ENCODE measurements around the gene RPTOR. TPM values are rescaled to one million over a fixed set of nuclear protein-coding genes. Genes with fewer than 3 reads are reported as not detected.
"Not testable (repeated sequence)": the region's sequence is repeated elsewhere in the genome, so short reads cannot be mapped to it uniquely, and the experiment has no call there.

The RPTOR gene
- total and polyA plus RNA-seq, 2 donors = 8.1 to 10.3 TPM

DNA sequence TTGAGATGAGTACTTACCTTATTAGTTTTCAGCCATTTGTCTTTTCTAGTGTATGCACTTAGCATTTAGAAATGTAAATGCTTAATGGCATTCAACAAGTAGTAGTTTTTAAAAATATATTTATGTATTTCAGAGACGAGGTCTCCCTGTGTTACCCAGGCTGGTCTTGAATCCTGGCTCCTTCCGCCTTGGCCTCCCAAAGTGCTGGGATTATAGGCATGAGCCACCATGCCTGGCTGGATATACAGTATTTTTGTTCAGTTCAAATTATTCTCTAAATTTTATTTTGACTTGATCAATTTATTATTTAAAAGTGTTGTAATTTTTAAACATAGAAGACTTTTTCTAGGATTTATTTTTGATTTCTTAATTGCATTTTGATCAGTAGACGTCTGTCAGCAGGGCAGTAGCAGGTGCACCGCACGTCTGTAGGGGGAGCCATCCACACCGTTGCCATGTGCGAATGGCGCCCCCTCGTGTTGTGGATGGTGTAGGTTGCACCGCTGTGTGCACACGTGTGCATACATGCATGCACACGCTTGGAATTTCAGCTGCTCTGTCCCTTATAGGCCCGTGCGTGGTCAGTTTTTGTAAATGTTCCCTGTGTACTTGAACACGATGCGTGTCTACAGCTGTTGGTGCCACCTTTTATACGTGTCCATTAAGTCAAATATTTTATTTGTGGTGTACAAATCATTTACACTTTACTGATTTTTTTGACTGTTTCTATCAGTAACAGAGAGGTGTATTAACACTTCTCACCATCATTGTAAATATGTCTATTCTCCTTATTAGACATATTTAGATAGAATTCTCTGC, 30.6 kb downstream of the RPTOR start:
- no peak overlapping the region for H3K27ac ChIP-seq (ENCODE audit: low read depth in 1 of 2, low read length in 1 of 2)
- peak; percentile 66 to 94 (median 87) for DNase-seq (ENCODE audit: low read depth in 6 of 9, low spot score in 9 of 9)
- H3K9me3 ChIP-seq (ENCODE audit: control insufficient read depth in 2 of 2, insufficient read depth in 1 of 2, low read length in 1 of 2) = peaks cover 0 to 7% of the 10 kb centered on the region in 2 donors
- H3K4me3 ChIP-seq (ENCODE audit: low read length in 2 of 2) = no peak overlapping the region
- H3K27me3 ChIP-seq (ENCODE audit: control insufficient read depth in 2 of 2, insufficient read depth in 1 of 2, low read length in 1 of 2) = no peaks in the 10 kb centered on the region
- WGBS = 26% methylated on average over 17 of the region's 17 CpGs
- H3K4me1 ChIP-seq (ENCODE audit: control insufficient read depth in 2 of 2, insufficient read depth in 2 of 2, low read length in 2 of 2) = peaks cover 0 to 19% of the 10 kb centered on the region in 2 donors
- peaks cover 0 to 4% of the 10 kb centered on the region in 2 donors for H3K36me3 ChIP-seq (ENCODE audit: control insufficient read depth in 2 of 2, insufficient read depth in 2 of 2, low read length in 1 of 2)

DNA sequence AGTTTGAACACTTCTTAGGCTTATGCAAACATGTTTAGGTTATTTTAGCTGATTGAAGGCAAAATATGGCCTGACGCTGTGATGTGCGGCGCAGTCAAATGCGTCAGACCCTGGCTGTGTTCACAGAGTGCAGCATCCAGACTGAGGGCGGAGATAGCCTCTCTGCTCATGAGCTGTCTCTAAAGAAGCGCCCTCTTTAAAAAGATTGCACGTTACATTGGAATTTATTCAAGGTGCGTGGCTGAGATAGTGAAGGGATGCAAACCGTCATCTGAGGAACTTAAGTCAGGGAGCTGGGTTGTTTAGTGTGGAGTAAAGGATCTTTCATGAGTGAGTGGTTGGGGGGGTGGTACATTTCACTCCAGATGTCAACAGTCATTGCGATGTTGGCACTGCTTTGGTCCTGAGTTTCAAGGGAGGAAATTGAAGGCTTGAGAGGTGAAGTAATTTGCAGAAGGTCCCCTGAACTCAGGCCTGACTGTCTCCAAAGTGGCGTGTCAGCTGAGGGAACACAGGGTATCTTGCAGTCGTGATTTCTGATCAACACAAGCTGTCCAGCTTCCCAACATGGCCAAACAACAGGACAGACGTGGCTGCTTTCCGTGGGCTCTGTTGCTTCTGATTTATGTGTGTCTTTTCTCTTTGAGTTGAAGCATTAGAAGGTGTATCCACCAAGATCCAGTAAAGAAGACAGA, 33.4 kb downstream of the RPTOR start:
- peaks cover 0 to 19% of the 10 kb centered on the region in 2 donors for H3K4me1 ChIP-seq (ENCODE audit: control insufficient read depth in 2 of 2, insufficient read depth in 2 of 2, low read length in 2 of 2)
- H3K36me3 ChIP-seq (ENCODE audit: control insufficient read depth in 2 of 2, insufficient read depth in 2 of 2, low read length in 1 of 2) = peaks cover 5 to 7% of the 10 kb centered on the region in 2 donors
- H3K9me3 ChIP-seq (ENCODE audit: control insufficient read depth in 2 of 2, insufficient read depth in 1 of 2, low read length in 1 of 2) = no peaks in the 10 kb centered on the region
- H3K4me3 ChIP-seq (ENCODE audit: low read length in 2 of 2) = no peak overlapping the region
- peak overlapping the region in 1 of 2 donors; percentile 44 for H3K27ac ChIP-seq (ENCODE audit: low read depth in 1 of 2, low read length in 1 of 2)
- WGBS = 88% methylated on average over 14 of the region's 14 CpGs
- no peak for DNase-seq (ENCODE audit: low read depth in 6 of 9, low spot score in 9 of 9)
- no peaks in the 10 kb centered on the region for H3K27me3 ChIP-seq (ENCODE audit: control insufficient read depth in 2 of 2, insufficient read depth in 1 of 2, low read length in 1 of 2)

DNA sequence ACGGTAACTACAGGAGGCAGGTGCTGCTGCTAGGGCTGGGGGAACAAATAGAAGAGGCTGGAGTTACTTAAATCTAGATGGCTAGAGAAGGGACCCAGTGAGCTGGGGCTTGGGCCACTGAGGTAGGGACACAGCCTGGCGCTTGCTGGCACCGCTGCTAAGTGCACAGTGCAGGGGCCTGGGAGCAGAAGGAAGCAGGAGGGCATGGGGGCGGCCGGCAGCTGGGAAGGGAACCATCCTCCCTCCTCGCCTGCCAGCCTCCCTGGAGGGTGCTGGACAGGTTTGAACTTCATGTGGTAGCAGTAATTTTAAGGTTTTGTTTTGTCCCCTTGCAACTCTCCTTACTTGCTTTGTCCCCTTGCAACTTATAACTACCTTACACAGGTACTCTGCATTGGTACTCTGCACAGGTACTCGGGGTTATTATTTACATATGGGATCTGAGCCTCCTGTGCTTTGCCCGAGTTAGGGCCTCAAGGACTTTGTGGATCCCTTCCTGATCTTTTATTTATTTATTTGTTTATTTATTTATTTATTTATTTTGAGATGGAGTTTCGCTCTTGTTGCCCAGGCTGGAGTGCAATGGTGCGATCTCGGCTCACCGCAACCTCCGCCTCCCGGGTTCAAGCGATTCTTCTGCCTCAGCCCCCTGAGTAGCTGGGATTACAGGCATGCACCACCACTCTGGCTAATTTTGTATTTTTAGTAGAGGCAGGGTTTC, 34.2 kb downstream of the RPTOR start:
- not testable (repeated sequence) for H3K9me3 ChIP-seq (ENCODE audit: control insufficient read depth in 2 of 2, insufficient read depth in 1 of 2, low read length in 1 of 2); H3K4me3 ChIP-seq (ENCODE audit: low read length in 2 of 2); H3K36me3 ChIP-seq (ENCODE audit: control insufficient read depth in 2 of 2, insufficient read depth in 2 of 2, low read length in 1 of 2); DNase-seq (ENCODE audit: low read depth in 6 of 9, low spot score in 9 of 9); H3K27me3 ChIP-seq (ENCODE audit: control insufficient read depth in 2 of 2, insufficient read depth in 1 of 2, low read length in 1 of 2)
- Histone ChIP-seq H3K27ac (ENCODE audit: low read depth in 1 of 2, low read length in 1 of 2) (peak overlapping the region in 1 of 2 donors; percentile 44), H3K4me1 (ENCODE audit: control insufficient read depth in 2 of 2, insufficient read depth in 2 of 2, low read length in 2 of 2) (peaks cover 0 to 25% of the 10 kb centered on the region in 2 donors)
- 97% methylated on average over 15 of the region's 15 CpGs for WGBS

DNA sequence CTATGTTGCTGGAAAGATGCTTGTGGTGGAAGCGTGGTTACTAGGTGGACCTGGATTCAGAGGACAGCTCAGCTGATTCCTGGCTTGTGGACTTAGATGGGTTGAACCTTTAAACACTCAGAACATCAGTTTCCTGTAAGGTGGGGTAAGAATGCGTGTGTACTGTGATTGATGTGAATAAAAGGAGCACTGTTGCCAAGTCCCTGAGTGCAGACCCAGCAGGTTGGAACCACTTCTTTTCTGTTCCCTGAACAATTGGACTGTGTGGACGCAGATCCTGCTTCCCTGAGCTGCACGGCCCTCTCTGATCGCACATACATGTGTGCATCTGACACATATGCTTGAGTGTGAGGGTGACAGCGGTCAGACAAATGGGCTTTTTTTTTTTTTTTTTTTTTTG, 37.5 kb downstream of the RPTOR start:
- Histone ChIP-seq H3K27ac (ENCODE audit: low read depth in 1 of 2, low read length in 1 of 2) (no peak overlapping the region), H3K27me3 (ENCODE audit: control insufficient read depth in 2 of 2, insufficient read depth in 1 of 2, low read length in 1 of 2) (no peaks in the 10 kb centered on the region), H3K4me1 (ENCODE audit: control insufficient read depth in 2 of 2, insufficient read depth in 2 of 2, low read length in 2 of 2) (peaks cover 6 to 47% of the 10 kb centered on the region in 2 donors), H3K36me3 (ENCODE audit: control insufficient read depth in 2 of 2, insufficient read depth in 2 of 2, low read length in 1 of 2) (peaks cover 5 to 7% of the 10 kb centered on the region in 2 donors), H3K9me3 (ENCODE audit: control insufficient read depth in 2 of 2, insufficient read depth in 1 of 2, low read length in 1 of 2) (no peaks in the 10 kb centered on the region), H3K4me3 (ENCODE audit: low read length in 2 of 2) (no peak overlapping the region)
- no peak for DNase-seq (ENCODE audit: low read depth in 6 of 9, low spot score in 9 of 9)
- WGBS = 95% methylated on average over 6 of the region's 6 CpGs

DNA sequence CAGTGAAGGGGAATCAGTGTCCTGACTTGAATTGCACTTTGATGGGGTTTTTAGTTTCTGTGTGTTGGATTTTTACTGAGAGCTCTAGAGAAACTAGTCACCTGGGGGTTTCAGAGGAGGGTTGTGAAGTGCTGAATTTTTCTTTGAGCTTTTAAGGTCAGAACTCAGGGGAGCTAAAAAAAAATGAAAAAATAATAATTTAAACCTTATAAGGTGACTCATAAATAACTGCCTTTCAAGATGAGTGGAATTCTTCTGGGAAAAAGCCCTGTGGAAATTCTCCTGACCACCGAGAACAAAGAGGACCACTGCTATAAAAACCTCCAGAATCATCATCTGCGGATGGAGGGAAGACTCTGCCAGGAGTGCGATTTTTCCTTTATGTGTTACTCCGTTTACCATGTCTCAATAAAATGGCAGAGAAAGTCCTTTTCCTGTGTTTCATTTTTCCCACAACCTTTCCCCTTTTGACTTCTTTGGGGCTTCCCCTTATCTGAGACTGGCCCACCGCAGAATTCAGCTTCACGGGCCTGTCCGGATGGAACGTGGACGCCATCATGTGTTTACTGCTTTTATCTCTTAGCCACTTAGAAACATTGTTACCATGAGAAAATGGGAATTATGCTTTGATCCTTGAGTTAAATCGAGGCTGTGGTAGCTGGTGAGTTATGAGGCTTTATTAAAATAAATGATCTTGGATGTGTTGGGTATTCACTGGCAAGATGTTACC, 39.7 kb downstream of the RPTOR start:
- DNase-seq (ENCODE audit: low read depth in 6 of 9, low spot score in 9 of 9) = no peak
- 95% methylated on average over 10 of the region's 10 CpGs for WGBS
- H3K27me3 ChIP-seq (ENCODE audit: control insufficient read depth in 2 of 2, insufficient read depth in 1 of 2, low read length in 1 of 2) = no peaks in the 10 kb centered on the region
- no peak overlapping the region for H3K4me3 ChIP-seq (ENCODE audit: low read length in 2 of 2)
- H3K27ac ChIP-seq (ENCODE audit: low read depth in 1 of 2, low read length in 1 of 2) = peak overlapping the region in 1 of 2 donors; percentile 23
- no peaks in the 10 kb centered on the region for H3K9me3 ChIP-seq (ENCODE audit: control insufficient read depth in 2 of 2, insufficient read depth in 1 of 2, low read length in 1 of 2)
- peaks cover 5% of the 10 kb centered on the region in 2 donors for H3K36me3 ChIP-seq (ENCODE audit: control insufficient read depth in 2 of 2, insufficient read depth in 2 of 2, low read length in 1 of 2)
- peaks cover 6 to 30% of the 10 kb centered on the region in 2 donors for H3K4me1 ChIP-seq (ENCODE audit: control insufficient read depth in 2 of 2, insufficient read depth in 2 of 2, low read length in 2 of 2)

DNA sequence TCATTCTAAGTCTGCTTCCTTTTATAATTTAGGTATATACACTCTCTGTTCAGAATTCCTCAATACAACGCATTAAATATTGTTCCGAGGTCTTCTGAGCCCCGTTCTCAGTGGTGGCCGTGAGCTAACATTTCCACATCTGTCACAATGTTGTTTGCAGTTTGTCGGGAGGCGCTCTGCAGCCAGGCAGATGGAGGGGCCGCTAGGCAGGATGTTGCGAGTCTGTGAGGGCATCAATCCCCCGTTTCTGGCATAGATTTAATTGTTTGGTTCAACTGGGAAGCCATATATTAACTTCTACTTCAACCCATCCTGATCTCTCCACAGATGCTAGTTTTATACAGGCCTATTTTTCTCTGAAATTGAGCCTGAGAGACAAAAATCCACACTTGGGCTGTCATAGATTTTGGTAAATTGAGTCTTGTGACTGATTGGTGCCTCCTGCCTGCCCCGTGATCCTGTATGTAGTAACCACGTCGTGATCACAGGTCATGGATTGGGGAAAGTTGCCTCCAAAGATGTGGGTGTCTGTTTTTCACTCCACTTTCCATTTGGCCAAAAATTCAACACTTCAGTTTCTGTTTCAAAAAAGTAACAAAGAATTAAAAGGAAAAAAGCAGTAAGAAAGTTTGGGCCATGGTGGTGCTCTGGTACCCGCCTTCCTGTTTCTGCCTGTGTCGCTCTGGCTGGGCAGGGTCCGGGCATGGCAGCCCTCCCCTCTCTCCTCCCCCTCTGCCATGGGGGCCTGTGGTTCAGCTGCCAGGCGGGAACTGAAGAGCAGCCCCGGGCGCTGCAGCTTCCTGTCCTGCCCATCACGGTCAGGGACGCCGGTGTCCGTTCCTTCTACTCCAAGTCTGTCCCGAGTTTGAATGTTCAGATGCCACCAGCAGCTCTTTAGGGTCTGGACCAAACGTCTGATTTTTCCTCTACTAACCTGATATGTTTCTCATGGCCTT, 41.5 kb downstream of the RPTOR start:
- Histone ChIP-seq H3K27ac (ENCODE audit: low read depth in 1 of 2, low read length in 1 of 2) (peak overlapping the region in 1 of 2 donors; percentile 65), H3K9me3 (ENCODE audit: control insufficient read depth in 2 of 2, insufficient read depth in 1 of 2, low read length in 1 of 2) (no peaks in the 10 kb centered on the region), H3K36me3 (ENCODE audit: control insufficient read depth in 2 of 2, insufficient read depth in 2 of 2, low read length in 1 of 2) (peaks cover 5% of the 10 kb centered on the region in 2 donors), H3K4me3 (ENCODE audit: low read length in 2 of 2) (no peak overlapping the region), H3K4me1 (ENCODE audit: control insufficient read depth in 2 of 2, insufficient read depth in 2 of 2, low read length in 2 of 2) (peaks cover 13 to 38% of the 10 kb centered on the region in 2 donors), H3K27me3 (ENCODE audit: control insufficient read depth in 2 of 2, insufficient read depth in 1 of 2, low read length in 1 of 2) (no peaks in the 10 kb centered on the region)
- 51% methylated on average over 24 of the region's 24 CpGs for WGBS
- DNase-seq (ENCODE audit: low read depth in 6 of 9, low spot score in 9 of 9) = no peak

DNA sequence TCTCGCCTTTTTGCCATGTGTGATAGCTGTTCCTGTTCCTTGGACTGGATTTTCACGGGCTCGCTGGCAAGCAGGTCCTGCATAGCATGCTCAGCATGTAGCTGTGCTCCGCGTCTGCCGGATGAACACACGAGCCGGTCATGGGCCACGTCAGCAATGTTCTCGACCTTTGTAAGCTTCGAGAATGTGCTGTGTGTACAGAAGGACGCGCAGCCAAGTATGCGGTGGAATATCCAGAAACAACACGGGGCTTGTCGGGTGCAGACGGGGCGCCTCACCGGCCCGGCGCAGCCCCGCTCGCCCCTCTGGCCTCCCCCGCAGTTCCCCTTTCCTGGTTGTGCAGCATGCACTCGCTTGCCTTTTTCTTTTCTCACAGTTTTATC, 42.2 kb downstream of the RPTOR start:
- WGBS = 94% methylated on average over 25 of the region's 25 CpGs
- no peak for DNase-seq (ENCODE audit: low read depth in 6 of 9, low spot score in 9 of 9)
- Histone ChIP-seq H3K27me3 (ENCODE audit: control insufficient read depth in 2 of 2, insufficient read depth in 1 of 2, low read length in 1 of 2) (no peaks in the 10 kb centered on the region), H3K36me3 (ENCODE audit: control insufficient read depth in 2 of 2, insufficient read depth in 2 of 2, low read length in 1 of 2) (peaks cover 2 to 3% of the 10 kb centered on the region in 2 donors), H3K4me1 (ENCODE audit: control insufficient read depth in 2 of 2, insufficient read depth in 2 of 2, low read length in 2 of 2) (peaks cover 13 to 44% of the 10 kb centered on the region in 2 donors), H3K9me3 (ENCODE audit: control insufficient read depth in 2 of 2, insufficient read depth in 1 of 2, low read length in 1 of 2) (no peaks in the 10 kb centered on the region), H3K27ac (ENCODE audit: low read depth in 1 of 2, low read length in 1 of 2) (peak overlapping the region in 1 of 2 donors; percentile 65), H3K4me3 (ENCODE audit: low read length in 2 of 2) (no peak overlapping the region)

All from thymus (tissue), 11 donors.